Measurements from ENCODE around the gene COPB2. TPM values are rescaled to one million over a fixed set of nuclear protein-coding genes. Genes with fewer than 3 reads are reported as not detected.
A peak's percentile ranks its signal among the peaks of the same experiment; 100 is the strongest.

Gene COPB2
- total RNA-seq, 6 donors from 2014 or later = 49.2 to 121 (median 102) TPM

- 67 to 71% methylated on average over 2 of the region's 2 CpGs for WGBS, 2 donors
Measured at GRCh38 chr3:139332092-139332491, 57.4 kb downstream of the COPB2 start.

DNA sequence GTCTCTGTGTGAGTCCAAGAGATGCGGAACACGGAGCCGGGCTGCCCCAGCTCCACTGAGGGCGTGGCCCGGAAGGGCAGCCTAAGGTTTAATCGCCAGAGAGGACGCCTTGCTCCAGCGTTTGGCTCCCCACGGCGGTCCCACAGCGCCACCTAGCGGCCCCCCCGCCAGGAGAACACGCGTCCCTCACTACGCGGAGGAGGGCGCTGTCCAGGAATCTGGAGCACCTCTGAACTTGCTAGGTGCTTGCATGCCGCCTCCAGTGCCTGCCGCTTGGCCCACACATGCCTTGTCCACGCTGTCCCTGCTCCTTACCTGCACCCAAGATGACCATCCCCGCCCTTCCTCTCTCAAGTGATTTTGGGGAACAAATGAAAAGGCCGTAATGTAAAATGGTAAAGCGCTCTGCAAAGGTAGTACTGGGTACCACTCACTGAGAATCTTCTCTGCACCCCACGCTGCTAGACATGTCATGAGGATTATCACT is 60.0 kb downstream of the COPB2 start:
- Histone ChIP-seq H3K4me3 (peak overlapping the region in 1 of 4 donors; percentile 13), H3K36me3 (no peaks in the 10 kb centered on the region), H3K9me3 (no peaks in the 10 kb centered on the region), H3K4me1 (peaks cover 0 to 9% (median 7%) of the 10 kb centered on the region in 4 donors), H3K27ac (no peak overlapping the region), H3K27me3 (no peaks in the 10 kb centered on the region)
- DNase-seq (peak; percentile 88 to 99), ATAC-seq (ENCODE audit: low FRiP score in 2 of 2) (peak; percentile 95 to 98)
- TF ChIP-seq EP300 (IDR thresholded peaks at IDR 0.05) (no peak), POLR2AphosphoS5 (IDR thresholded peaks at IDR 0.05) (no peak), POLR2A (IDR thresholded peaks at IDR 0.05) (no peak)
- TF ChIP-seq, protein P1, sequence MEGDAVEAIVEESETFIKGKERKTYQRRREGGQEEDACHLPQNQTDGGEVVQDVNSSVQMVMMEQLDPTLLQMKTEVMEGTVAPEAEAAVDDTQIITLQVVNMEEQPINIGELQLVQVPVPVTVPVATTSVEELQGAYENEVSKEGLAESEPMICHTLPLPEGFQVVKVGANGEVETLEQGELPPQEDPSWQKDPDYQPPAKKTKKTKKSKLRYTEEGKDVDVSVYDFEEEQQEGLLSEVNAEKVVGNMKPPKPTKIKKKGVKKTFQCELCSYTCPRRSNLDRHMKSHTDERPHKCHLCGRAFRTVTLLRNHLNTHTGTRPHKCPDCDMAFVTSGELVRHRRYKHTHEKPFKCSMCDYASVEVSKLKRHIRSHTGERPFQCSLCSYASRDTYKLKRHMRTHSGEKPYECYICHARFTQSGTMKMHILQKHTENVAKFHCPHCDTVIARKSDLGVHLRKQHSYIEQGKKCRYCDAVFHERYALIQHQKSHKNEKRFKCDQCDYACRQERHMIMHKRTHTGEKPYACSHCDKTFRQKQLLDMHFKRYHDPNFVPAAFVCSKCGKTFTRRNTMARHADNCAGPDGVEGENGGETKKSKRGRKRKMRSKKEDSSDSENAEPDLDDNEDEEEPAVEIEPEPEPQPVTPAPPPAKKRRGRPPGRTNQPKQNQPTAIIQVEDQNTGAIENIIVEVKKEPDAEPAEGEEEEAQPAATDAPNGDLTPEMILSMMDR (IDR thresholded peaks at IDR 0.05) = peak; percentile 91 to 99 (median 97)
- 10 to 26% methylated on average over 8 to 25 of the region's 25 CpGs for WGBS, 2 donors

More at GRCh38 chr3:139332092-139332491, 57.4 kb downstream of the COPB2 start:
- Histone ChIP-seq H3K4me1 (peaks cover 0 to 9% (median 7%) of the 10 kb centered on the region in 4 donors), H3K4me3 (no peak overlapping the region), H3K27me3 (no peaks in the 10 kb centered on the region), H3K27ac (no peak overlapping the region), H3K36me3 (no peaks in the 10 kb centered on the region), H3K9me3 (no peaks in the 10 kb centered on the region)
- DNase-seq (no peak), ATAC-seq (ENCODE audit: low FRiP score in 2 of 2) (no peak)
- TF ChIP-seq, protein P1 (IDR thresholded peaks at IDR 0.05) = no peak
- TF ChIP-seq POLR2AphosphoS5 (IDR thresholded peaks at IDR 0.05) = no peak
- no peak for TF ChIP-seq EP300 (IDR thresholded peaks at IDR 0.05)
- TF ChIP-seq POLR2A (IDR thresholded peaks at IDR 0.05) = no peak

DNA sequence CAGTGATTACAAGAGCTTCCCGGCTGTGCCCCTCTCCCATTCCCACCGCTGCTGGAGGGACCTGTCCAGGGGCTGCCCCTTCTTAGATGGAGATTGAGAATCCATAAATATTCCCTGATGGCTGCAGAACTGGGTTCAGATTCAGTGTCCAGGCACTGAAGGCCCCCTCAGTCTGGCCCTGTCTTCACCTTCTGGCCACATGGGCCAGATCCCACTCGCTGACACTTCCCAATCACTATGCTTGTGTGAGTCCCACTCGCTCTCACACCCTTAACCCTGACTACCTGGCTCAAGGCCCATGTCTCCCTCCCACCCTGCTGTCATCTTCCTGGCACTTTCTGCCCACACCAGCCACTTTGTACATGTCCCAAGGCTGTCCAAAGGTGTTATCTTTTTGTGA is 61.1 kb downstream of the COPB2 start:
- no peaks in the 10 kb centered on the region for H3K36me3 ChIP-seq
- no peaks in the 10 kb centered on the region for H3K9me3 ChIP-seq
- H3K4me1 ChIP-seq = peaks cover 0 to 9% (median 7%) of the 10 kb centered on the region in 4 donors
- ATAC-seq (ENCODE audit: low FRiP score in 2 of 2) (no peak), DNase-seq (no peak)
- TF ChIP-seq POLR2A (IDR thresholded peaks at IDR 0.05) = no peak
- no peak for TF ChIP-seq EP300 (IDR thresholded peaks at IDR 0.05)
- TF ChIP-seq, protein P1 (IDR thresholded peaks at IDR 0.05) = no peak
- TF ChIP-seq POLR2AphosphoS5 (IDR thresholded peaks at IDR 0.05) = no peak
- WGBS, 2 donors = 76 to 95% methylated on average over 4 of the region's 4 CpGs
- H3K27ac ChIP-seq = no peak overlapping the region
- H3K27me3 ChIP-seq = no peaks in the 10 kb centered on the region
- no peak overlapping the region for H3K4me3 ChIP-seq

- H3K4me1 ChIP-seq = peaks cover 0 to 9% (median 7%) of the 10 kb centered on the region in 4 donors
- no peak overlapping the region for H3K4me3 ChIP-seq
- WGBS, 2 donors = 65 to 80% methylated on average over 5 to 8 of the region's 8 CpGs
- H3K36me3 ChIP-seq = no peaks in the 10 kb centered on the region
- H3K27ac ChIP-seq = no peak overlapping the region
- no peaks in the 10 kb centered on the region for H3K9me3 ChIP-seq
- ATAC-seq (ENCODE audit: low FRiP score in 2 of 2) = no peak
- TF ChIP-seq, protein P1 (IDR thresholded peaks at IDR 0.05) = no peak
- TF ChIP-seq POLR2A (IDR thresholded peaks at IDR 0.05) (no peak), EP300 (IDR thresholded peaks at IDR 0.05) (no peak), POLR2AphosphoS5 (IDR thresholded peaks at IDR 0.05) (no peak)
- no peak for DNase-seq
- no peaks in the 10 kb centered on the region for H3K27me3 ChIP-seq
Measured at GRCh38 chr3:139327861-139328260, 61.6 kb downstream of the COPB2 start.

DNA sequence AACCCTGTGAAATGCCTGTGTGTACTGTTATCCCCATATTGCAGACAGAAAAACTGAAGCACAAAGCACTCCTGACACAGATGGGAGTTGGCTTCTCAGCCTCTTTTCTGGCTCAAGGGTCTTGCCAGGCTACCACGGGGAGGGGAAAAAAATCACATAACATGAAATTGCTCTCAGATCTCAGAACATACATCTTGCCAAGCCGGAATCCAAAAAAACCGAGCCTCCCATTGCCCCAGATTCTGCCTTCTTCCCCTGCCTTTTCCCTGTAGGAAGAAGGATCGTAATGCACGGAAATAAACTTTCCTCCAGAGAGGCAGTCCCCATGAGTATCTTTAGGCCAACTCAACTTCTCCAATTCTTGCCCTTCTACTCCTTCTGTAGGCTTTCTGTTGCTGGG is 62.2 kb downstream of the COPB2 start:
- DNase-seq = no peak
- H3K4me3 ChIP-seq = no peak overlapping the region
- no peaks in the 10 kb centered on the region for H3K27me3 ChIP-seq
- no peak for TF ChIP-seq POLR2A (IDR thresholded peaks at IDR 0.05)
- no peak for TF ChIP-seq EP300 (IDR thresholded peaks at IDR 0.05)
- TF ChIP-seq, protein P1 (IDR thresholded peaks at IDR 0.05) = no peak
- no peak for TF ChIP-seq POLR2AphosphoS5 (IDR thresholded peaks at IDR 0.05)
- 85 to 86% methylated on average over 5 of the region's 5 CpGs for WGBS, 2 donors
- no peak overlapping the region for H3K27ac ChIP-seq
- H3K9me3 ChIP-seq = no peaks in the 10 kb centered on the region
- H3K36me3 ChIP-seq = no peaks in the 10 kb centered on the region
- H3K4me1 ChIP-seq = peaks cover 0 to 9% (median 7%) of the 10 kb centered on the region in 4 donors
- no peak for ATAC-seq (ENCODE audit: low FRiP score in 2 of 2)
